DMS79 (cell line): Measurements from ENCODE around the gene NPIPB6.
"Not testable (repeated sequence)": the region's sequence is repeated elsewhere in the genome, so short reads cannot be mapped to it uniquely, and the experiment has no call there.

Experiments used
- DNase-seq: peaks from one replicate; lab custom pipeline; 2025; lab: John Stamatoyannopoulos, UW

NPIPB6 gene

DNA sequence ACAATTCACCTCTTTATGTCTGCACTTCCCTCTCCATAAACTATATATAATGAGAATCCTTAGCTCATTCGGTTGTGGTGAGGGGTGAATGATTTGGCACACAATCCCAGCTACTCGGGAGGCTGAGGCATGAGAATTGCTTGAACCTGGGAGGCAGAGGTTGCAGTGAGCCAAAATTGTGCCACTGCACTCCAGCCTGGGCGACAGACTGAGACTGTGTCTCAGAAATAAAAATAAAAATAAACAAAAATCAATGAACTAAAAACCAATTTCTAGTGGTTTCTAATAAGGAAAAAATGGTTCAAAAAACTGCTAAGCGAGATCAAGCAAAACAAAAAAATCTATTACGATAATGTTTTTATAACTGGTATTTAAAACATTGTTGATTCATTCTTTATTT is at the start of gene NPIPB6:
NPIPB6 (minus strand) TSS at position 101 of the 400 bp plus-strand sequence. CDS start 686 bp downstream, outside the sequence.
- DNase-seq = not testable (repeated sequence)

DNA sequence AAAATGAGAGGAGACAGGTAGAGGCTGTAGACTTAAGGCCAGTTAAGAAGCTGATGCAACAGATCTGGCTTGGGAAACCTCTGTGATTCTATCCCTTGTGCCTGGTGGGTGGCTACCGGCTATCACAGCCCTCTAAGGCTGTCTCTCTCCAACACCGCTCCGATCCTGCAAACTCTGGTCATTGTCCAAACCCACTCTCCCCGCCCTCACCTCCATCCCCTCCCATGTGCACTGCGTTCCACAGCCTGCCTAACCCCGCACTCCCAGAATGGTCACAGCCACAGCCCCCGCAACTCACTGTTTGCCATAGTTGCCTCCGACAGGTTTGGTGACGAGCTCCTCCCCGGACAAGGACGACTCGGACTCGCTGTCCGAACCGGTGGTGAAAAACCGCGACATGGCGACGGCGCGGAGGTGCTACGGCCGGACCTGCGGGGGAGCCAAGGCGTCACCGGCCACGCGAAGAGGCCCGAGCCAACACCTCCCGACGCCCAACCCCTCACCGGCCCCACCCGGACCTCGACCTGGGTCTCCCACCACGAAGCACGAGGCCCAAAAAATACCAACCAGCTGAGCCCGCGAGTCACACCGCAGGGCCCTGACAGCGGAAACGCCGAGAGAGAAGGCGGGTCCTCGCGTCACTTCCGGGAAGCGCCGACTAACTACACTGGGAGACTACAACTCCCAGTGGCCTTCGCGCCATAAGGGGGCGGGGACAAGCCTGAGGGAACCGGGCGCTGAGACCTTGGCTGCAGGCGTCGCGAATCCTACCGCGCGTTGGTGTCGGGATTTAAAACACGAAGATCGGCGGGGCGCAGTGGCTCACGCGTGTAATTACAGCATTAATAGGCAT is 40.1 kb upstream of the NPIPB6 start, which contains the start of gene EIF3CL:
EIF3CL (minus strand) TSS at position 622 of the 853 bp plus-strand sequence; CDS start at position 399, 223 bp downstream.
- DNase-seq = not testable (repeated sequence)

DNA sequence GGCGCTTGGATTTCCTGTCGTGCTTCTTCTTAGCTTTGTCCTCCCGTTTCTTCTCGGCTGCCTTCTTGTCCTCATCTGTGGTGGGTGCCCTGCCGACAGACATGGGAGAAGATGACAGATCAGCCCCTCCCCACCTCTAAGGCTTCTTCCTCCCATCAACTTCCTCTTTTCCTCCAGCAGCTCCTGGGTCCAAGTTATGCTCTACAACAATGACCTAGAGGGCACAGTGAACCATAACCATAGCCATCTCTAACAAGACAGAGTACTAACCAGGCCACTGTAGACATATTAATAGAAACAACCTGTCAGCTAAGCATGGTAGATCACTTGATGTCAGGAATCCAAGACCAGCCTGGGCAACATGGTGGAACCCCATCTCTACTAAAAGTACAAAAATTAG is 28.7 kb upstream of the NPIPB6 start:
- not testable (repeated sequence) for DNase-seq

DNA sequence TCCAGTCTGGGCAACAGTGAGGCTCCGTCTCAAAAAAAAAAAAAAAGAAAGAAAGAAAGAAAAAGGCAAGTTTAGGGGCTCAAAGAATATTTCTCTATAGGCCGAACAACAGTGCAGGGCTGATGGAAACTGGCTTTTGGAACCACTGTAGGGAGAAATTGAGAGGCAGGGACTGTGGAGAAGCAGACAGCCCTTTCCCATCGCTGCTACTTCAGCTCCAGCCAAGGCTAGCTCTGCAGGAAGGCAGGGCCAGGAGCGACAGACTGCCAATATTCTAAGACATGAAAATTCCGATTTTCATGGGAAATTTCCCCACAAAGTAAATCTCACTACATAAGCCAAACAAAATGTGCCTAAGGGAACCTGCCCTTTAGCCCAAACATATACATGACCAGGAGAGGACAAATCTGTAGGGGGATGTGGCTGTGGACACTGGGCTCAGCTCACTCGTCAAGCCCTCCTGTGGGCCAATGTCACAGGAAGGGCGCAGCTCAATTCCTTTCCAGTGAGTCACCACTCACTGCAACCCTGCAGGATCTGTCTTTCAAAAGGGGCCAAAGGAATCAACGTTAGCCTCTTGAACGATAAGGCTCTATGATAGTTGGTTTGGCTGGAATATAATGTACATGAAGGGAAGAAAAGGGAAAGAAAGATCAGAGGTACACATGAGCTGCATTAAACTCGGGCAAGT is 19.0 kb upstream of the NPIPB6 start:
- DNase-seq = not testable (repeated sequence)

DNA sequence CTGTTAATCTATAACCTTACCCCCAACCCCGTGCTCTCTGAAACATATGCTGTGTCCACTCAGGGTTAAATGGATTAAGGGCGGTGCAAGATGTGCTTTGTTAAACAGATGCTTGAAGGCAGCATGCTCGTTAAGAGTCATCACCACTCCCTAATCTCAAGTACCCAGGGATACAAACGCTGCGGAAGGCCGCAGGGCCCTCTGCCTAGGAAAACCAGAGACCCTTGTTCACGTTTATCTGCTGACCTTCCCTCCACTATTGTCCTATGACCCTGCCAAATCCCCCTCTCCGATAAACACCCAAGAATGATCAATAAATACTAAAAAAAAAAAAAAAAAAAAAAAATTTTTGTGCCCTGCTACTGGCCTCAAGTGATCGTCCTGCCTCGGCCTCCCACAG is 14.5 kb upstream of the NPIPB6 start:
- not testable (repeated sequence) for DNase-seq

DNA sequence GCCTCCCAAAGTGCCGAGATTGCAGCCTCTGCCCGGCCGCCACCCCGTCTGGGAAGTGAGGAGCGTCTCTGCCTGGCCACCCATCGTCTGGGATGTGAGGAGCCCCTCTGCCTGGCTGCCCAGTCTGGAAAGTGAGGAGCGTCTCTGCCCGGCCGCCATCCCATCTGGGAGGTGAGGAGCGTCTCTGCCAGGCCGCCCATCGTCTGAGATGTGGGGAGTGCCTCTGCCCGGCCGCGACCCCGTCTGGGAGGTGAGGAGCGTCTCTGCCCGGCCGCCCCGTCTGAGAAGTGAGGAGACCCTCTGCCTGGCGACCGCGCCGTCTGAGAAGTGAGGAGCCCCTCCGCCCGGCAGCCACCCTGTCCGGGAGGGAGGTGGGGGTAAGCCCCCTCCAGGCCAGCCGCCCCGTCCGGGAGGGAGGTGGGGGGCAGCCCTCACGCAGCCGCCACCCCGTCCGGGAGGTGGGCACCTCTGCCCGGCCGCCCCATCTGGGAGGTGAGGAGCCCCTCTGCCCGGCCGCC is 13.9 kb upstream of the NPIPB6 start:
- not testable (repeated sequence) for DNase-seq

DNA sequence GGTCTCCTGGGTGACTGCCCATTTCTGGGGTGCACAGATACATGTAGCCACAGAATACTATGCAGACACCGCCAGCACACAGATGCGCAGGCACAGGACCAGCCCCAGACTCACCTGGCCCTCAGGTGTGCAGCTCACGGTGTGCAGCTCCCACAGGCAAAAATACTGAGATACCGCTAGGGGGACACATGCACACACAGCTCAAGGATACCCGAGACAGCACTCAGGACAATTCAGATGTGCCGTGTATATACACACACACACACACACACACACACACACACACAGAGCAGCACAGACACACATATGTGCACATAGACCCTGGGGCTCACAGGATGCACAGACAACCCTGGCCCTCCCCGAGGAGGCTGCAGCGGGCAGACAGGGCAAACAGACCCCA is 11.8 kb upstream of the NPIPB6 start:
- DNase-seq = not testable (repeated sequence)

DNA sequence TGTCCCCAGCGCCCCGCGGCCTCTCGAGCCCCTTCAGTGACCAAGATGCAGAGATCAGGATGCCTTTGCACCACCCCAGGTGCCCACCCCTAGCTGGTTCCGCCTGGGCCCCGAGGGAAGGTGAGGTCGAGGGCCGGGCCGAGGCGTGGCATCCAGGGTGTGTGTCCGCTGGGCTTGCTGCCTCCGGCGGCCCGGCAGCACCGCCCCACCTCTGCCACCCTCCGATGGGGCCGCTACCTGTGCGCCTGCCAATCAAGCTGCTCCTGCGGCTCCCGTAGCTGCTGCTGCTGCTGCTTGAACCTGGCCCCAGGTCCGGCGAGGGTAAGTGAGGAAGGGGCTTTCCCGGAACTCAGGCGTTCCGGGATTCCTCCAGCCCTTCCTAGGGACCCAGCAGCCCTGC is 11.0 kb upstream of the NPIPB6 start:
- not testable (repeated sequence) for DNase-seq

DNA sequence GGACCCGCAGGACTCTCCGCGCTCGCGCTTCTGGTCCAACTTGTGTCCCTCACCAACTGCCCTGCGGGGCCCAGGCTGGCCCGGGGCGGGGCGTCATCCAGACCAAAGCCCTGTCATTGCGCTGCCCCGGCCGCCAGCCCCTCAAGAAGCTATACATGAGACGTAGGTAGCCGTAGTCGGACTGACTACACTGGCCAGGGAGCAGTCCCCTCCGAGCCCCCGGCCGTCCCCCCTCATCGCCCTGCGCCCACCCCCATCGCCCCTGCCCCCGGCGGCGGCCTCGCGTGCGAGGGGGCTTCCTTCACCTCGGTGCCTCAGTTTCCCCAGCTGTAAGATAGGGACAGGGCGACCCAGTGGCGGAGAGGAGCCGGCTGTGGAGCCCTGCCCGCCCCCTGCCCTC is 4.6 kb upstream of the NPIPB6 start:
- not testable (repeated sequence) for DNase-seq

DNA sequence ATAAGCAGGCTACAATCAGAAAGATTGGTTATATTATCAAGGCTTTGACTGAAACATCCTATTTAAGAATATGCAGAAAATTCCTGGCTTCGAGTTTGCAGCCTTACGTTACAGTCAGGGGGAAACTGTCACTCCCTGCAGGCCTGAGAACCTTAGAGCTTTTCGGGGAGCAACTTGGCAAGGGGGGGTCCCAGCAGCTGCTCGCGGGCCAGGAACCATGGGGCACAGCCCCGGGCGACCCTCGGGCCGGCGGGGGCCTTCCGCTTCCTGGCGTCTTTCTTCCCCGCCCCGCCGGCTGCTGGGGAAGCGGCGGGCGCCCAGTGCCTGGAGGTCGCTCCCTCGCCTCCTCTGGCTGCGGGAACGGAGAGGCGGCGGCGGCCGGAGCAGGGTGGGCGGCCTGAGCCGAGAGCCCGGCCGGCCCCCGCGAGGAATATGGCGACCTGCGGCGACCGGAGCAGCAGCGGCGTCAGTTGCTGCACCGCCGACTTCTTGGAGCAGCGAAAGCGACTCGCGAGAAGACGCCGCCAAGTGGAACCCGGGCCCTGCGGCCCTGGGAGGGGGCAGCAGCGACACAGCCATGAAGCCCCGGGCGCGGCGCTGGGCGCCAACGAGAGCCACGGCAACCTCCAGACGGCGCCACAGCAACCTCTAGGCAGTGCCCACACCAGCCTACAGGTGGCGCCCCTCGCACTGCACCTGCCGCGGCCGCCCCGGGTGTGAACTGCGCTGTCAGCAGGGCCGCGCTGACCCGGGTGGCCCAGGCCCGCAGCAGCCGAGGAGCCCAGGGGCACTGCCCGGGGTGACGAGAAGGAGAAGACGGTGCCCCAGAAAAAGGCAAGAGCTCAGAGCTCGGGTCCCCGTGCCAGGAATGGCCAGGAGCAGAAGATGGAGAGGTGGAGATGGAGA is 1.2 kb upstream of the NPIPB6 start:
- DNase-seq = not testable (repeated sequence)

DNA sequence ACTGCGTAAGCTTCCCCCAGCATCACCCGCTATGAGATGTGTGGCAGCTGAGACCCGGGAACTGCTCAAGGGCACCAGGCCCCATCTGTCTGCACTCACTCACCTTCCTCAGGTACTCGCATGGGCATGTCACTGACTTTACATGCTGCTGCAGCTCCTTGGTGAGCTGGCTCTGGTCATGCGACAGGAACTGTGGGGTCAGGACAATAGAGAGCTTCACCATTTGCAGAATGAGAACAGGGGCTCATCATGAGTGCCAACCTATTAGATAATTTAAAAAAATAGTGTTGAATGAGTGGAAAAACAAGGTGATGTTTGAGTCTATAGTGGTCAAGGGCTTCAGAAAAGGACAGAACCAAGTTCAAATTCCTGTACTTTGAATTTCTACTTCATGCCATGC is 708 bp downstream of the NPIPB6 start:
- not testable (repeated sequence) for DNase-seq

DNA sequence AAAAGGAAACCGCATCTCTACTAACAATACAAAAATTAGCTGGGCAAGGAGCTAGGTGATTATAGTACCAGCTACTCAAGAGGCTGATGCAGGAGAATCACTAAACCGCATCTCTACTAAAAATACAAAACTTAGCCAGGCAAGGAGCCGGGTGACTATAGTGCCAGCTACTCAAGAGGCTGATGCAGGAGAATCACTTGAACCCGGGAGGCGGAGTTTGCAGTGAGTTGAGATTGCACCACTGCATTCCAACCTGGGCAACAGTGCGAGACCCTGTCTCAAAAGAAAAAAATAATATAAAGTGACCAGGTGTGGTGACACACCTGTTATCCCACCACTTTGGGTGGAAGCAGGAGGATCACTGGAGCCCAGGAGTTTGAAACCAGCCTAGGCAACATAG is 25.1 kb downstream of the NPIPB6 start:
- not testable (repeated sequence) for DNase-seq

DNA sequence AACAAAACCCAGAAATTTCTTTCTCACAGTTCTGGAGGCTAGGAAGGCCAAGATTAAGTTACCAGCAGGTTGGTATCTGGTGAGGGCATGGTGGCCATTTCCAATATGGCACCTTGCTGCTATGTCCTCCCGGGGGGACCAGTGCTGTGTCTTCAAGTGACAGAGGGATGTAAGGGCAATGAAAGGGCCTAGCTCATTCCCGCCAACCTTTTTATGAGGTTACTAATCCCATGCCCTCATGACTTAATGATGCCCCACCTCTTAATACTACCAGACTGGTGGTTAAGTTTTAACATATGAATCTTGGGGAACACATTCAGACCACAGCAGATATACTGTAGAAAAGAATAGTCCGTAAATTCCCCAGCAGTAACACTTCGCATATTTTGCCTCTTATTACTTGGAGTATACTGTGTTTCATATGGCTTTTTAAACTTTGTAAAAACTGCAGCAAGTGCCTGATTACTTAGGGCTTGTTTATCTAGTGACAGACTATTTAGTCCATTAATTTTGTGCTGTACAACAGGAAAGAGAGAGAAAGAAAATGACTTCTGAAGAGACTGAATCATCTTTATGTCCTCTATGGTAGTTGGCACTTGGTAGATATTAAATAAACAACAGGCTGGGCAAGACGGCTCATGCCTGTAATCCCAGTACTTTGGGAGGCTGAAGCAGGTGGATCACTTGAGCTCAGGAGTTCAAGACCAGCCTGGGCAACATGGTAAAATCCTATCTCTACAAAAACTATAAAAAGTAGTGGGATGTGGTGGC is 26.2 kb downstream of the NPIPB6 start:
- DNase-seq = not testable (repeated sequence)

DNA sequence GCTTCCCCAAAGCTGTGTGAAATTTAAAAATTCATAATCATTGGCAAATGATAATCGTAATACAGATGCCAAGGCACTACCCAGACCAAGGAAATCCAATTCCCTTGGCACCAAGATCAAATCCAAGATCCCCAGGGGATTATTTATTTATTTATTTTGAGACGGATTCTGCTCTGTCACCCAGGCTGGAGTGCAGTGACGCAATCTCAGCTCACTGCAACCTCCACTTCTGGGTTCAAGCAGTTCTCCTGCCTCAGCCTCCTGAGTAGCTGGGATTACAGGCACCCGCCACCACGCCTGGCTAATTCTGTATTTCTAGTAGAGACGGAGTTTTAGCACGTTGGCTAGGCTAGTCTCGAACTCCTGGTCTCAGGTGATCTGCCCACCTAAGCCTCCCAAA is 27.6 kb downstream of the NPIPB6 start:
- DNase-seq = not testable (repeated sequence)

DNA sequence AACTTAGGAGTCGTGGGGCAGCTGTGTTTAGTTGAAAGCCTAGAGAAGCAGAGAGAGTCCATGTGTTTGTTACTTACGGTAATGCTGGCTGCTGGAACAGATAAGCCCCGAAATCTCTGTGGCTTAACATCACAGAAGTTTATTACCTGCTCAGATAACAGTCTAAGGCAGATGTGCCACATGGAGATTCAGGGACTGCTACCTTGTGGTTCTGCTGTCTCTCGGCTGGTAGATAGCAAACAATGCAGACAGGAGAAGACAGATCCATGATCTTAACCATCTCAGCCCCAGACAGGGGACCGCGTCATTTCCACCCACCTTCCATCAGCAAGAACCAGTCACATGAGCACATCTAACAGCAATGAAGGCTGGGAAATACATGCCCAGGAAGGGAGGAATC is 30.7 kb downstream of the NPIPB6 start:
- DNase-seq = not testable (repeated sequence)

DNA sequence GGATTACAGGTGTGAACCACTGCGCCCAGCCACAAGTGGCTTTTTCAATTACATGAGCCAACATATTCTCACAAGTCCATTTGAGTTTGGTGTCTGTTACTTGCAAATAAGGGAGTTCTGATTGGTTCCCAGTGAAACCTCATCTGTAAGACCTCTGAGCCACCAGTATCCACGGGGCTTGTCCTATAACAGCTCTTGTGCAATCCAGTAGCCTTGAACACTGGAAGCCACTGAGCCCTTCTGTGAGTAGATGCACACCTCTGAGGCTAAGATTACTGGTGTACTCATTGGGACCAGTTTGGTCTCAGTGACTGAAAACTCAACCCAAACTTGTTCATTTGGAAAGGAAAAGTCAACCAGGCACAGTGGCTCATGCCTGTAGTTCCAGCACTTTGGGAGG is 32.3 kb downstream of the NPIPB6 start:
- DNase-seq = not testable (repeated sequence)

DNA sequence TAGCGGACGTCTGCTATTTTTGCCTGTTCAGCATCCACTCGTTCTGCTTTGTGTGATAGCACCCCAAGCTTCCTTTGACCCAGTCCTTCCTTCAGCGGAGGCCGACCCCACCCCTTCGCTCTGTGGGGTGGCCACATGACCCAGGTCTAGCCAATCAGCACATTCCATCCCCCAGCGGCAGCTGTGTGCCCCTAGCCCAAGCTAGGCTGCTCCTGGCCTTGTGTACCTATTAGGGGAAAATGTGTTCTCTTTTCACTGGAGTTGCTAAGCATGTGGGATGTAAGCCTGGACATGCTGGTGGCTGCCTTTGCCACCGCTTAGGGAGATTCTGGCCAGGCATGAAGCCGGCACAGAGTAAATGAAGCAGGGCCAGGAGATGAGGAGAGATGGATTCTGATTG is 33.1 kb downstream of the NPIPB6 start:
- not testable (repeated sequence) for DNase-seq

DNA sequence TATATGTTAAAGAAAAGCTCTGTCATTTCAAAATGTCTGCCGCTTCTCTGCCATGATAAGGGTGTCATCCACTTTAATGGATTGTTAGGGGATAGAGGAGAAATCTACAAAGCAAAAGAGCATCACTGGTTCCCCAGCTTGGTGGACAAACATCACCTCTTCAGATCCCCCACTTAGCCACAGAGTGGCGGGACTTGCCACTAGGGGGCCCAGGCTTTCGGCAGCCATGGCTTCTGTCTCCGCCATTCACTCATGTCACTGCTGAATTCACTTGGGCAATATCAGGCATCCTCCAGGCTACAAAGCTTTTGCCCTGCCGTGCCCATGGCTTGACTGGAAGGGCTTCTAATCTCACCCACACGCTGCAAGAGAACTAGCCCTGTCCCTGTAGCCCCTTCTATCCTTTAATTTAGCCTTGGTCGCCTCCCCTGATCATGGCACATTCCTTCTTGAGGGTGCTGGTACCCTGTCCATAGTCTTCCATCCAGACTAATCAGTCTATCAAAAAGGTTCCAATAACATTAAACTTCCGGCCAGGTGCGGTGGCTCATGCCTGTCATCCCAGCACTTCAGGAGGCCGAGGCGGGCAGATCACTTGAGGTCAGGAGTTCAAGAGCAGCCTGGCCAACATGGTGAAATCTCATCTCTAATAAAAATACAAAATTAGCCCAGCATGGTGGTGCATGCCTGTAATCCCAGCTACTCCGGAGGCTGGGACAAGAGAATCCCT is 36.3 kb downstream of the NPIPB6 start:
- no peak for DNase-seq

DNA sequence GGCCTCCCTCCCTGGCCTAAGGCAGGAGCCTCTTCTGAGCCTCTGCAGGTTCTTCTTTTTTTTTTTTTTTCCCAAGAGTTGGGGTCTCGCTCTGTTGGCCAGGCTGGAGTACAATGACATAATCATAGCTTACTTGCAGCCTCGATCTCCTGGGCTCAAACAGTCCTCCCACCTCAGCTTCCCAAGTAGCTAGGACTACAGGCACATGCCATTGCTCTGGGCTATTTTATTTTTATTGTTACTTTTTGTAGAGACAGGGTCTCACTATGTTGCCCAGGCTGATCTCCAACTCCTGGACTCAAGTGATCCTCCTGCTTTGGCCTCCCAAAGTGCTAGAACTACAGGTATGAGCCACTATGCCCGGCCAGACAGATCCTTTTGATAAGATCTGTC is 38.4 kb downstream of the NPIPB6 start:
- no peak for DNase-seq

DNA sequence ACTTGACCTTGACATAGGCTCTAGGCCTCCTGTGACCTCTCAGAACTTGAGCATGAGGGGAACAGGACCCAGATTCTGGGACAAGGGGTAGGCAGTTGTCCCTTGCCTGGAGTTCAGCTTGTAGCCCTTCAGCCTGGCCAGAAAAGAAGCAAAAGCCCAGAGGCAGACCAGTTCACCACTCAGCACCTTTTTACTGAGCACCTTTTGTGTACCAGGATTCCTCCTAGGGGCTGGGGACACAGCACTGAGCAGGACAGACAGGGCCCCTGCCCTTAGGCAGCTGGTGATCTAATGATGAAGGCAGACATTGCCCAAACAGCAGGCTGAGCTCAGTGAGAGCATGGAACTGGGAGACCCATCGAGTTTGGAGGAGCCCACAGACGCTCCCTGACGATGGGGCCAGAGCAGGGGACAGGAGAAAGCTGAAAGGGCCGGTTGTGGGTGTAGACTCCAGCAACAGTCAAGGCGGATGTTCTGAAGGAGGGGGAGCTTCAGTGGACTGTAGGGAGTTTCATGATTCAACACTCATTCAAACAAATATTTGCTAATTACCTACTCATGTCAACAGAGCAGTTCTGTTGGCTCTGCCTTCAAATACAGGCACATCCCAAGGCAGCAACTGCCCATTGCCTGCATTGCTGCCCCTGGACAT is 38.9 kb downstream of the NPIPB6 start:
- DNase-seq = no peak
